GM23338 (cell line): Measurements from ENCODE around the gene EYS. TPM values are rescaled to one million over a fixed set of nuclear protein-coding genes. Genes with fewer than 3 reads are reported as not detected.

Source experiments
- ATAC-seq: fragments of 200-7000 bp; cut with Tn5 transposase; 3 replicates; pipeline ENCODE4 v1.9.1; 2020
- DNase-seq: peaks from one replicate; pipeline ENCODE4 v3.0.0-alpha.2; 2015; ENCODE audit warnings: low spot score
- H2AFZ ChIP-seq: fragments of 200-600 bp; sonication (generic); 2 replicates; pipeline ENCODE4 v1.8.0; 2016; ENCODE audit warnings: antibody characterized with exemption, mild to moderate bottlenecking, moderate library complexity
- H3F3A ChIP-seq: fragments of 200-600 bp; sonication (generic); replicated peaks from 2 replicates; pipeline ENCODE4 v1.8.0; 2017; ENCODE audit warnings: antibody characterized with exemption, mixed run types, low read depth
- H3K27ac ChIP-seq: fragments of 200-600 bp; sonication (generic); 2 replicates; pipeline ENCODE4 v1.6.1; 2016; ENCODE audit warnings: low read depth
- H3K27me3 ChIP-seq: fragments of 200-600 bp; sonication (generic); 2 replicates; pipeline ENCODE4 v1.8.0; 2016; ENCODE audit warnings: mild to moderate bottlenecking, mixed run types, moderate library complexity; ENCODE audit not compliant: insufficient read depth
- H3K36me3 ChIP-seq: fragments of 200-600 bp; sonication (generic); 2 replicates; pipeline ENCODE4 v1.8.0; 2016; ENCODE audit warnings: mild to moderate bottlenecking; ENCODE audit not compliant: insufficient read depth
- H3K4me1 ChIP-seq: fragments of 200-600 bp; sonication (generic); 2 replicates; pipeline ENCODE4 v1.8.0; 2016; ENCODE audit warnings: mild to moderate bottlenecking, moderate library complexity; ENCODE audit not compliant: insufficient read depth
- H3K4me2 ChIP-seq: fragments of 200-600 bp; sonication (generic); 2 replicates; pipeline ENCODE4 v1.7.1; 2017; ENCODE audit warnings: mixed run types
- H3K4me3 ChIP-seq: fragments of 200-600 bp; sonication (generic); 2 replicates; pipeline ENCODE4 v1.6.1; 2016; ENCODE audit warnings: mixed run types
- H3K79me2 ChIP-seq: fragments of 200-600 bp; sonication (generic); replicated peaks from 2 replicates; pipeline ENCODE4 v1.8.0; 2017; ENCODE audit warnings: mild to moderate bottlenecking; ENCODE audit not compliant: insufficient read depth
- H3K9me2 ChIP-seq: fragments of 200-600 bp; sonication (generic); 2 replicates; pipeline ENCODE4 v1.8.0; 2017; ENCODE audit not compliant: insufficient read depth
- H4K20me1 ChIP-seq: fragments of 200-600 bp; sonication (generic); replicated peaks from 2 replicates; pipeline ENCODE4 v1.8.0; 2017; ENCODE audit warnings: mild to moderate bottlenecking; ENCODE audit not compliant: insufficient read depth
- H3K27ac Mint-ChIP-seq: 2 replicates; pipeline ENCODE4 v1.8.0; 2020; ENCODE audit warnings: inconsistent platforms, mild to moderate bottlenecking, moderate library complexity, mixed read lengths
- H3K27me3 Mint-ChIP-seq: 3 replicates; pipeline ENCODE4 v1.8.0; 2022; ENCODE audit warnings: low read depth, mild to moderate bottlenecking, moderate library complexity, mixed read lengths, inconsistent platforms; ENCODE audit not compliant: insufficient read depth, poor library complexity
- H3K36me3 Mint-ChIP-seq: 3 replicates; pipeline ENCODE4 v1.8.0; 2021; ENCODE audit warnings: low read depth, mild to moderate bottlenecking, inconsistent platforms, moderate library complexity, mixed read lengths
- H3K4me1 Mint-ChIP-seq: 3 replicates; pipeline ENCODE4 v1.8.0; 2020; ENCODE audit warnings: mild to moderate bottlenecking, inconsistent platforms, mixed read lengths
- H3K4me3 Mint-ChIP-seq: 3 replicates; pipeline ENCODE4 v1.8.0; 2021; ENCODE audit warnings: moderate library complexity, mild to moderate bottlenecking, inconsistent platforms, mixed read lengths
- H3K9me3 Mint-ChIP-seq: 3 replicates; pipeline ENCODE4 v1.8.0; 2020; ENCODE audit warnings: moderate library complexity, mild to moderate bottlenecking, inconsistent platforms, mixed read lengths
- CREB1 ChIP-seq: fragments of 250-450 bp; sonication (Bioruptor Pico); IDR thresholded peaks from 2 replicates; pipeline ENCODE4 v1.5.0; 2020; ENCODE audit warnings: low read depth, mild to moderate bottlenecking, moderate library complexity
- CTCF ChIP-seq, 2 experiments: fragments of 200-600 bp in 1 of 2; sonication (generic) in 1 of 2; conservative IDR thresholded peaks; 2 replicates each; pipeline versions ENCODE4 v1.5.1 to v1.6.1; 2016 to 2017; ENCODE audit warnings: antibody characterized with exemption in 2 of 2, low read depth in 2 of 2, mild to moderate bottlenecking in 2 of 2, moderate library complexity in 1 of 2
- ETS1 ChIP-seq: IDR thresholded peaks from 2 replicates; pipeline ENCODE4 v1.6.1; 2016; ENCODE audit warnings: antibody characterized with exemption
- EZH2 ChIP-seq: fragments of 200-600 bp; sonication (generic); IDR thresholded peaks from one replicate; pipeline ENCODE4 v1.8.0; 2017; ENCODE audit warnings: antibody characterized with exemption, mild to moderate bottlenecking, low read depth; ENCODE audit not compliant: unreplicated experiment
- EZH2phosphoT487 ChIP-seq: fragments of 200-600 bp; sonication (generic); IDR thresholded peaks from one replicate; pipeline ENCODE4 v1.8.1; 2018; ENCODE audit warnings: antibody characterized with exemption; ENCODE audit not compliant: unreplicated experiment
- JUNB ChIP-seq: IDR thresholded peaks from one replicate; pipeline ENCODE4 v1.6.1; 2016; ENCODE audit warnings: antibody characterized with exemption; ENCODE audit not compliant: unreplicated experiment
- NANOG ChIP-seq: IDR thresholded peaks from 2 replicates; pipeline ENCODE4 v1.6.1; 2016; ENCODE audit warnings: antibody characterized with exemption, borderline replicate concordance
- POLR2AphosphoS5 ChIP-seq: IDR thresholded peaks from 2 replicates; pipeline ENCODE4 v1.6.1; 2016; ENCODE audit warnings: antibody characterized with exemption, low read depth
- REST ChIP-seq: IDR thresholded peaks from one replicate; pipeline ENCODE4 v1.6.1; 2018; ENCODE audit warnings: antibody characterized with exemption; ENCODE audit not compliant: unreplicated experiment
- STAT1 ChIP-seq: IDR thresholded peaks from one replicate; pipeline ENCODE4 v1.6.1; 2016; ENCODE audit warnings: antibody characterized with exemption; ENCODE audit not compliant: unreplicated experiment
- ZNF114 ChIP-seq: fragments of 250-450 bp; sonication (Bioruptor Pico); IDR thresholded peaks from 2 replicates; pipeline ENCODE4 v1.5.0; 2020; ENCODE audit warnings: mild to moderate bottlenecking, moderate library complexity
- ZNF331 ChIP-seq: fragments of 250-450 bp; sonication (Bioruptor Pico); IDR thresholded peaks from 2 replicates; pipeline ENCODE4 v1.5.0; 2020; ENCODE audit warnings: low read depth, mild to moderate bottlenecking, moderate library complexity
- polyA plus RNA-seq: library from polyadenylated mRNA; unstranded; fragments of >200 nt; fragmentation: Nextera tagmentation; extraction: Ambion mirVana; gene quantifications from 2 replicates; pipeline ENCODE4 v1.2.1, GENCODE V29; 2016
- total RNA-seq: library from RNA; depleted of rRNA; stranded (reverse); fragments of >200 nt; shearing (Covaris generic); gene quantifications from 2 replicates; pipeline ENCODE4 v1.2.3, GENCODE V29; 2014

The EYS gene
- total and polyA plus RNA-seq, 2 experiments from 2014 or later, result 0.38 to 0.52 TPM

- Mint-ChIP-seq H3K27me3 (no peaks in the 10 kb centered on the region), H3K27ac (no peak overlapping the region), H3K4me1 (peaks cover 7% of the 10 kb centered on the region), H3K9me3 (peaks cover 8% of the 10 kb centered on the region; the same call in 1 of the 3 replicates), H3K36me3 (no peaks in the 10 kb centered on the region), H3K4me3 (no peak overlapping the region)
- TF ChIP-seq ZNF331 (CRISPR knock-in tag) (no peak), POLR2AphosphoS5 (no peak)
- Histone ChIP-seq H3K4me3 (no peak overlapping the region), H3K4me1 (no peaks in the 10 kb centered on the region), H3K4me2 (no peak overlapping the region), H3K27me3 (no peaks in the 10 kb centered on the region), H3K9me2 (no peaks in the 10 kb centered on the region), H3K27ac (no peak overlapping the region), H3K79me2 (no peaks in the 10 kb centered on the region), H3F3A (no peaks in the 10 kb centered on the region), H2AFZ (no peak overlapping the region), H4K20me1 (no peaks in the 10 kb centered on the region), H3K36me3 (no peaks in the 10 kb centered on the region)
- no peak for DNase-seq
- no peak for ATAC-seq
These were observed 1179.1 kb downstream of the EYS start for GRCh38 chr6:64527899-64528298.

GRCh38 chr6:64522859-64523258, 1184.2 kb downstream of the EYS start:
- ATAC-seq, result no peak
- Histone ChIP-seq H3K9me2 (no peaks in the 10 kb centered on the region), H3K79me2 (no peaks in the 10 kb centered on the region), H3K4me3 (no peak overlapping the region), H3F3A (no peaks in the 10 kb centered on the region), H2AFZ (no peak overlapping the region), H3K27ac (no peak overlapping the region), H3K4me1 (no peaks in the 10 kb centered on the region), H3K4me2 (0 out of 2 replicates have a peak overlapping the region, but pooled peaks have one; percentile 4), H4K20me1 (no peaks in the 10 kb centered on the region), H3K27me3 (no peaks in the 10 kb centered on the region), H3K36me3 (no peaks in the 10 kb centered on the region)
- DNase-seq, result peak; percentile 5
- Mint-ChIP-seq H3K27me3 (no peaks in the 10 kb centered on the region), H3K4me1 (peaks cover 13% of the 10 kb centered on the region), H3K36me3 (no peaks in the 10 kb centered on the region), H3K9me3 (peaks cover 8% of the 10 kb centered on the region; the same call in 1 of the 3 replicates), H3K4me3 (no peak overlapping the region), H3K27ac (peak overlapping the region; percentile 48; the same call in 1 of the 2 replicates)
- TF ChIP-seq CTCF (conservative IDR thresholded peaks at IDR 0.05; ENCODE audit: low read depth in 2 of 2) (peak in 1 of 2 experiments; percentile 35; a peak in 1 of 4 replicates), EZH2 (no peak)

- Mint-ChIP-seq H3K27ac (no peak overlapping the region), H3K4me3 (no peak overlapping the region), H3K9me3 (peaks cover 6% of the 10 kb centered on the region; the same call in 2 of the 3 replicates), H3K36me3 (no peaks in the 10 kb centered on the region), H3K4me1 (peaks cover 13% of the 10 kb centered on the region), H3K27me3 (no peaks in the 10 kb centered on the region)
- no peaks in the 10 kb centered on the region for H3K27me3 ChIP-seq
- H3K4me2 ChIP-seq, result no peak overlapping the region
- H3K79me2 ChIP-seq, result no peaks in the 10 kb centered on the region
- ATAC-seq (no peak), DNase-seq (peak; percentile 2)
- H3K4me1 ChIP-seq, result no peaks in the 10 kb centered on the region
- H4K20me1 ChIP-seq, result no peaks in the 10 kb centered on the region
- H3K27ac ChIP-seq, result no peak overlapping the region
- H2AFZ ChIP-seq, result no peak overlapping the region
- H3K9me2 ChIP-seq, result no peaks in the 10 kb centered on the region
- H3K4me3 ChIP-seq, result no peak overlapping the region
- H3F3A ChIP-seq, result no peaks in the 10 kb centered on the region
- no peaks in the 10 kb centered on the region for H3K36me3 ChIP-seq
- TF ChIP-seq ZNF331 (CRISPR knock-in tag), result no peak
- TF ChIP-seq JUNB, result no peak
- no peak for TF ChIP-seq POLR2AphosphoS5
- TF ChIP-seq STAT1, result no peak
- TF ChIP-seq CREB1 (CRISPR knock-in tag), result no peak
- TF ChIP-seq ZNF114, result no peak
- TF ChIP-seq REST, result no peak
- TF ChIP-seq ETS1, result no peak
- TF ChIP-seq EZH2, result no peak
- TF ChIP-seq NANOG, result no peak
- no peak for TF ChIP-seq EZH2phosphoT487
These were observed 1187.0 kb downstream of the EYS start for GRCh38 chr6:64520050-64520449.
